ENCODE data around the gene KIAA1671.

- TF ChIP-seq TERF1 (CRISPR knock-in tag; IDR thresholded peaks at IDR 0.05), result no peak
- no peak for TF ChIP-seq ZNF280B (CRISPR knock-in tag; IDR thresholded peaks at IDR 0.05; ENCODE audit: borderline replicate concordance)
- no peak for TF ChIP-seq CTCF (CRISPR knock-in tag; IDR thresholded peaks at IDR 0.05)
These were observed 244.8 kb downstream of the KIAA1671 start for GRCh38 chr22:25197340-25197739.
